ENCODE data around the gene RFTN1.

Gene RFTN1

DNA sequence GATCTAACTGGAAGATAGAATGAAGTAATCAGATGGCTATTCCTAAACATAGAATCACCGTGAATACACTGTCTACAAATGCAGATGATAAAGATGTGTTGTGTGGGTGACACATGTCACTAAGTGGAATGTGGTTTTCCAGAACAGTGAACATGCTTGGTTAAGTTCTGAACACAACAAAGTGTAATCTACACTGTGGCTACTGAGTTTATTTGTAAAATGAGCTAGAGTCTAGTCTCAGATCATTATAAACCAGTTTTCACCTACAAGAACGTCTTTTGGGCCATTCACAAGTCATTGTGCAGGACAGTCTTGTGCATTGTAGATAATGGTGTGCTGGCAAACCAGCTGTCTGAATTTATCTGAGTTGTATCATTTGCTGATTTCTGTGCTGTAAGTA, 213.2 kb downstream of the RFTN1 start:
- Histone ChIP-seq H3K4me2 (ENCODE audit: low read length) (peak overlapping the region; percentile 49), H3K79me2 (ENCODE audit: control insufficient read depth, low read length) (no peaks in the 10 kb centered on the region), H3K36me3 (ENCODE audit: control insufficient read depth, low read length) (peaks cover 74% of the 10 kb centered on the region), H3K4me3 (ENCODE audit: low read length) (peak overlapping the region; percentile 17; the same call in 1 of the 2 replicates), H3K9me2 (replicated peaks; ENCODE audit: control insufficient read depth, low read length) (no peaks in the 10 kb centered on the region), H3K27me3 (ENCODE audit: control insufficient read depth, low read length) (no peaks in the 10 kb centered on the region), H3F3A (ENCODE audit: control insufficient read depth, insufficient read depth) (peaks cover 23% of the 10 kb centered on the region), H3K9me3 (ENCODE audit: control insufficient read depth, insufficient read depth, low read length) (no peaks in the 10 kb centered on the region), H4K20me1 (ENCODE audit: control insufficient read depth, insufficient read depth, low read depth, low read length) (no peaks in the 10 kb centered on the region), H3K4me1 (ENCODE audit: control insufficient read depth, low read length) (peaks cover 25% of the 10 kb centered on the region), H3K27ac (ENCODE audit: low read depth, low read length) (0 out of 2 replicates have a peak overlapping the region, but pooled peaks have one; percentile 8)
- TF ChIP-seq EZH2phosphoT487 (IDR thresholded peaks at IDR 0.05; ENCODE audit: borderline replicate concordance, low read length) (no peak), CTCF (IDR thresholded peaks at IDR 0.05; ENCODE audit: low read depth, low read length, poor library complexity, severe bottlenecking) (no peak)

DNA sequence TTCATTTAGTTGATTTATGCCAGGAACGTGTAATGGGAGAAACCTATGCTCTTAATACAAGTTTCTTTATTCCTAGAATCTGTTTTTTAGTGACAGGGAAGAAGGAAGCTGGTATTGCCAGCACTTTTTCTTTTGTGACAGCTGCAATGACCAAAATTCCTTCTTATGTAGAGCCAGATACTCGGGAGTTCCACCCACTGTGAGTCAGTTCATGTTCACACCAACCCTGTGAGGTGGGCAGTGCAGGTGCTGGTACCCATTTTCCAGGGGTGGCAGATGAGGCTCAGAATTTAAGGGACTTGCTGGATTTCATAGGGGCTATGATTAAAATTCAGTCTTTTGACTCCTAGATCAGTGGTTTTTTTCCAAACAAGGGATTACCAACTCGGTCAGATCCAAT, 213.8 kb downstream of the RFTN1 start:
- H3K27ac ChIP-seq (ENCODE audit: low read depth, low read length): 0 out of 2 replicates have a peak overlapping the region, but pooled peaks have one; percentile 8
- no peaks in the 10 kb centered on the region for H3K9me3 ChIP-seq (ENCODE audit: control insufficient read depth, insufficient read depth, low read length)
- H3K4me2 ChIP-seq (ENCODE audit: low read length): peak overlapping the region; percentile 49
- H3K4me1 ChIP-seq (ENCODE audit: control insufficient read depth, low read length): peaks cover 25% of the 10 kb centered on the region
- H3K27me3 ChIP-seq (ENCODE audit: control insufficient read depth, low read length): no peaks in the 10 kb centered on the region
- H3K4me3 ChIP-seq (ENCODE audit: low read length): no peak overlapping the region
- no peaks in the 10 kb centered on the region for H4K20me1 ChIP-seq (ENCODE audit: control insufficient read depth, insufficient read depth, low read depth, low read length)
- peaks cover 20% of the 10 kb centered on the region for H3F3A ChIP-seq (ENCODE audit: control insufficient read depth, insufficient read depth)
- H3K36me3 ChIP-seq (ENCODE audit: control insufficient read depth, low read length): peaks cover 75% of the 10 kb centered on the region
- TF ChIP-seq EZH2phosphoT487 (IDR thresholded peaks at IDR 0.05; ENCODE audit: borderline replicate concordance, low read length): no peak
- TF ChIP-seq CTCF (IDR thresholded peaks at IDR 0.05; ENCODE audit: low read depth, low read length, poor library complexity, severe bottlenecking): no peak
- no peaks in the 10 kb centered on the region for H3K79me2 ChIP-seq (ENCODE audit: control insufficient read depth, low read length)
- no peaks in the 10 kb centered on the region for H3K9me2 ChIP-seq (replicated peaks; ENCODE audit: control insufficient read depth, low read length)

DNA sequence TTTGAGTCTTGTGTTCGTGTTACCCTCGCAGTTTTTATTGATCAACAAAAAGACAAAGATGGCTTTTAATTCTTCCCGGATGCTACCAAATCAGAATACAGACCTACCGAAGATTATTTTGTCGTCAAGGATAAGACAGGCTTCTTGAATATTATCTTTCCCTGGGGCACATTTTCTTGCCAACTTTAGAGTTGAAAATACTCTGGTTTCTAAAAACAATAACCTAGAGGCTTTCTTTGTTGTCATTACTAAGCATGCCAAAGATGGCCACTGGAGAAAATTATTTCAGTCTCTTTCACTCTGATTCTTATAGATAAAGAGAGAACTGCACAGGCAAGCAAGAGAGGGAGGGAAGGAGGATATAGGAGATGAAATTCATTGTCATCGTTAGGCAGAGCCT, 214.6 kb downstream of the RFTN1 start:
- Histone ChIP-seq H3K9me2 (replicated peaks; ENCODE audit: control insufficient read depth, low read length) (no peaks in the 10 kb centered on the region), H3K4me3 (ENCODE audit: low read length) (no peak overlapping the region), H3K9me3 (ENCODE audit: control insufficient read depth, insufficient read depth, low read length) (peaks cover under 1% of the 10 kb centered on the region; the same call in 1 of the 2 replicates), H3F3A (ENCODE audit: control insufficient read depth, insufficient read depth) (peaks cover 11% of the 10 kb centered on the region), H3K4me2 (ENCODE audit: low read length) (no peak overlapping the region), H3K36me3 (ENCODE audit: control insufficient read depth, low read length) (peaks cover 79% of the 10 kb centered on the region), H3K27me3 (ENCODE audit: control insufficient read depth, low read length) (no peaks in the 10 kb centered on the region), H3K79me2 (ENCODE audit: control insufficient read depth, low read length) (no peaks in the 10 kb centered on the region), H3K4me1 (ENCODE audit: control insufficient read depth, low read length) (peaks cover 25% of the 10 kb centered on the region), H4K20me1 (ENCODE audit: control insufficient read depth, insufficient read depth, low read depth, low read length) (no peaks in the 10 kb centered on the region), H3K27ac (ENCODE audit: low read depth, low read length) (no peak overlapping the region)
- no peak for TF ChIP-seq EZH2phosphoT487 (IDR thresholded peaks at IDR 0.05; ENCODE audit: borderline replicate concordance, low read length)
- no peak for TF ChIP-seq CTCF (IDR thresholded peaks at IDR 0.05; ENCODE audit: low read depth, low read length, poor library complexity, severe bottlenecking)

Data from DOHH2 (cell line).